Bladder microvascular endothelial cell (primary cell): ENCODE results near the gene NDUFA1. TPM values are rescaled to one million over a fixed set of nuclear protein-coding genes. Genes with fewer than 3 reads are reported as not detected.

Source experiments
- total RNA-seq: library from RNA; depleted of rRNA; stranded (reverse); fragments of >200 nt; gene quantifications from 2 replicates; pipeline ENCODE4 v1.2.3, GENCODE V29; 2014

NDUFA1 gene
- total RNA-seq, result 94.1 and 103 TPM in 2 replicates

DNA sequence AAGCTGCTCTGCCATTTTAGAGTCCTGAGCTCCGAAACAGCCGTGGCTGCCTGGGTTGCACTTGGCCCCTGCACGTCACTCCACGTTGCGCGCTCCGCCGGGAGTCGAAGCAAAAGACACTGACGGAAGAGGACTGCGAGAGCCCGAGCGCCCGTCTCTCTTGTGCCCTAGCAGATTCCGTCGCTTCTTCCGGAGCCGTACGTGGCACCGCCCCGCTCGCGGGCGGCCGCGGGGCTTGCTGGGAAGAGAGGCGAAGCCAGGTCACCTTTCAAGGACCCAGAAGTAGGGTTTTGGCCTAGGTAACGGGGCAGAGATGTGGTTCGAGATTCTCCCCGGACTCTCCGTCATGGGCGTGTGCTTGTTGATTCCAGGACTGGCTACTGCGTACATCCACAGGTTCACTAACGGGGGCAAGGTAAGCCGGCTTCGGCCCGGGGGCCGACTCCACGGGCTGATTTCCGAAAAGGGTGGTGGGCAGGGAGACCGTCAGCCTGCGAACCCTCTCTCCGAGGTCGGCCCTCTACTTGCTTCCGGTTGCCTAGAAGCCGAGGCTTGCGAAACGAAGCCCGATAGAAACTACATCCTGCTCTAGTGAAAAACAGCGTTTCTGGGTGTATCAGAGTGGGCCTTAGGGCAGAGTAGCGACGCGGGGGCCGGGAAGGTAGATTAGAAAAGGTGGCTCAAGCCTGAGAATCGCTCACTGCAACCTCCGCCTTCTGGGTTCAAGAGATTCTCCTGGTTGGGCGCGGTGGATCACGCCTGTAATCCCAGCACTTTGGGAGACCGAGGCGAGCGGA is at the start of gene NDUFA1, which contains the start of gene RNF113A:
NDUFA1 (plus strand) TSS at position 234 of the 797 bp plus-strand sequence; CDS start at position 314, 80 bp downstream.
RNF113A (minus strand) TSS at position 135 of the 797 bp plus-strand sequence; CDS start at position 15, 120 bp downstream.

DNA sequence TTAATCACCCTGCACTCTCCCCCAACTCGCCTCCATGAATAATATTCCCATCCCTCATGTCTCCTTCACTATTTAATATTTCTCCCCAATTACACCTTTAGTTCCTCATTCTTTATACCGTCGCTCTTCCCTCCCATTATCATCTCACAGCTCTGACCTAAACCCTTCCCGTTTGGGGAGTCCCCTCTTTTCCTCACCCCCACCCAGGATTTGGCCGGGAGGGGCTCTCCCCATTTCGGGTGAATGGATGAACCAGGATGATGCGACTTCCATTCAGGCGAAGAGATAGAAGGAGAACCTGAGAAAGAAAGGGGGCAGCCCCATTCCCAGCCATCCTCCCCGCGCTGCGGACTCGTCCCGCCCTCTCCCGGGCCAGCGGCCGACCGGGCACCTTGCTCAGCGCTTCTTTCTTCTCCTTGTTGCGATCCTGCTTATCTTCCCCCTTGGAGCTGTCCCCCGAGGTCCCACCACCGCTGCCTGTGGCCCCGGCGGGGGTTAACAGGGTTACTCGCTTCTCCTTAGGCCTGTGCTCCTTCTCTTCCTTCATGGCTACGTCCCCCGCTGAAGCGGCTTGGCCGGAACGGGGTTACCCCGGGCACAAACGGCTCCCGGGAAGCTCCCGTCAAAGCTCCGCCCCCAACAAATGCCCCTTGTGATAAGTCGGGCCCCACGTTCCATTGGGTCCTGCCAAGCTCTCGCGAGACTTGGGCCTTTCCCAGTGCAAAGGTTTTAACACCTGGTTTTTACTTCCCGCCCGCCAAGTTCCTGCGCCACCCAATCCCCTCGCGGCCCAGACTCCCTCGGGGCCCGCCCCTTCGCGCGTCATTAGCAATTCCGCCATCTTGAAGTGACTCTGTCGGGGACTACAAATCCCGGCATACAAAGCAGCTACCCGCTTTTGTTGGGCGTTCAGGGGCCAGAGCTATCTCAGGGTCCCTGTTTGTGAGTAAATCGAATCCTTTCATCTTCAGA is 19.0 kb upstream of the NDUFA1 start, which contains the start of gene UPF3B:
UPF3B (minus strand) TSS at position 582 of the 972 bp plus-strand sequence; CDS start at position 547, 35 bp downstream.

DNA sequence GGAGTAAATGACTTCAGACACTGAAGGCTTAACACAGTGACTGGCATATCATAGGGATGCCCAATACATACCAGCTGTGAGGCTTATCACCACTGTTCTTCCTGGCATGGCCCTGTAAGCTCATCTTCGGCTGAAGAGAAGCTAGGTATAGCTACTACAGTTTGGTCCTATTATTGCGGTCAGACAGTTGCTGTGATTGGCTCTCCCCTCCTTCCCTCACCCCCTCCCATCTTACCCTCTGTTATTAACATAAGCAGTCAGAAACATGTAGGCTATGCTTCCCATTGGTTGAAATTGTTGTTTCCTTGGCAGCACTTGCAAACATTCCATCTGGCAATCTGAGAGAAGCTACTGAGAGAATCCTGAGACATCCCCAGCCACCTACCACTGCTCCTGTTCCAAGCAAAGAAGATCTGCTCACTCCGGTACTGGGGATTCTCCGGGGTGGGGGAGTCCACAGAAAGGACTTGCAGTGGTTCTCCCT is 24.3 kb downstream of the NDUFA1 start, which contains the start of gene AKAP14:
AKAP14 (plus strand) TSS at position 51 of the 484 bp plus-strand sequence. CDS start 7,331 bp downstream, outside the sequence.

Other genes starting within 250 kb of the NDUFA1 start
- 7.1 and 10.6 TPM in 2 replicates for gene SEPTIN6, start 178.7 kb upstream of the NDUFA1 start, total RNA-seq
- not detected in 2 replicates for gene SOWAHD, start 113.2 kb upstream of the NDUFA1 start, total RNA-seq
- 1,366 and 2,089 TPM in 2 replicates for gene RPL39, start 80.2 kb upstream of the NDUFA1 start, total RNA-seq
- 2.4 and 3.5 TPM in 2 replicates for gene UPF3B, start 18.9 kb upstream of the NDUFA1 start, total RNA-seq
- gene RNF113A, start 99 bp upstream of the NDUFA1 start, total RNA-seq, result 12.2 and 14.2 TPM in 2 replicates
- not detected in 2 replicates for gene AKAP14, start 24.1 kb downstream of the NDUFA1 start, total RNA-seq
- 2.9 and 3.1 TPM in 2 replicates for gene NKAP, start 71.9 kb downstream of the NDUFA1 start, total RNA-seq
- not detected in 2 replicates for gene RHOXF2B, start 205.9 kb downstream of the NDUFA1 start, total RNA-seq
- gene RHOXF1, start 244.1 kb downstream of the NDUFA1 start, total RNA-seq, result not detected in 2 replicates